ENCODE results near the gene LRRC26. TPM values are rescaled to one million over a fixed set of nuclear protein-coding genes. Genes with fewer than 3 reads are reported as not detected.

Gene LRRC26
- total and polyA plus RNA-seq, 2 donors (not counting 3 experiments of a cell fraction or from before 2014, with no cell fraction given) = 0.08 TPM; not detected in 1

GRCh38 chr9:137178939-137179630 is 9.2 kb upstream of the LRRC26 start:
- no peak overlapping the region for H2AFZ ChIP-seq (ENCODE audit: low read depth, low read length)
- no peak for DNase-seq (ENCODE audit: low read depth, low spot score)
- no peak overlapping the region for H3K9ac ChIP-seq (replicated peaks; ENCODE audit: extremely low read depth, insufficient read depth, low read length)
- no peaks in the 10 kb centered on the region for H3K27me3 ChIP-seq (ENCODE audit: control insufficient read depth in 2 of 2, insufficient read depth in 2 of 2, low read length in 2 of 2)
- no peak overlapping the region for H3K27ac ChIP-seq (ENCODE audit: insufficient read depth, low read depth, low read length)
- BruUV-seq (replicated peaks) = no TSS peak
- H3K9me1 ChIP-seq (replicated peaks; ENCODE audit: control insufficient read depth, extremely low read depth, insufficient read depth, low read length) = no peaks in the 10 kb centered on the region
- no peaks in the 10 kb centered on the region for H3K79me2 ChIP-seq (ENCODE audit: control insufficient read depth, insufficient read depth, low read length)
- intact Hi-C loops (cut with micrococcal nuclease) (loop anchor here (5.0 kb wide), 1 partner anchor 62 kb away; no protein-coding TSS in a partner anchor), dilution Hi-C loops (cut with MboI; ENCODE audit: extremely low pct_ligation_motif_present, low sequenced_read_pairs) (no loop called here)
- H3K36me3 ChIP-seq (ENCODE audit: control insufficient read depth in 2 of 2, extremely low read depth in 1 of 2, insufficient read depth in 2 of 2, low read length in 2 of 2) = peaks cover 0 to 41% of the 10 kb centered on the region in 2 experiments
- ChIA-PET CTCF (interaction anchor here (1.3 kb wide), 1 partner anchor 58 kb away, joined by 4 read pairs; no protein-coding TSS in a partner anchor), POLR2A (no interaction called here)
- no peak overlapping the region for H3K4me3 ChIP-seq (replicated peaks in 1 of 3; ENCODE audit: insufficient read depth in 1 of 3, low read depth in 1 of 3, low read length in 3 of 3)
- no peaks in the 10 kb centered on the region for H4K20me1 ChIP-seq (replicated peaks; ENCODE audit: control insufficient read depth, extremely low read depth, insufficient read depth, low read length)
- H3K9me3 ChIP-seq (replicated peaks; ENCODE audit: control insufficient read depth, insufficient read depth, low read length) = no peaks in the 10 kb centered on the region
- H3K4me1 ChIP-seq (ENCODE audit: control insufficient read depth, extremely low read depth, insufficient read depth, low read length) = peaks cover 6% of the 10 kb centered on the region
- TF ChIP-seq EZH2 (IDR thresholded peaks at IDR 0.05; ENCODE audit: borderline replicate concordance, low read depth, low read length, severe bottlenecking) (no peak), FOS (IDR thresholded peaks at IDR 0.05; ENCODE audit: borderline replicate concordance, insufficient read depth, low read length) (no peak), CTCF (IDR thresholded peaks at IDR 0.05; ENCODE audit: extremely low read depth in 1 of 2, insufficient read depth in 1 of 2, low read depth in 1 of 2, low read length in 2 of 2) (no peak), POLR2A (IDR thresholded peaks at IDR 0.05; ENCODE audit: low read depth, low read length) (no peak), MYC (IDR thresholded peaks at IDR 0.05; ENCODE audit: low read depth, low read length) (no peak), GATA2 (IDR thresholded peaks at IDR 0.05; ENCODE audit: insufficient read depth, insufficient read length, low read depth, low read length) (no peak), POLR2AphosphoS5 (IDR thresholded peaks at IDR 0.05; ENCODE audit: insufficient read depth, low read depth, low read length) (no peak), MAX (IDR thresholded peaks at IDR 0.05; ENCODE audit: insufficient read depth, insufficient read length) (no peak), JUN (IDR thresholded peaks at IDR 0.05; ENCODE audit: borderline replicate concordance, insufficient read depth, insufficient read length, low read depth) (no peak)
- no peak for FAIRE-seq
- no peak overlapping the region for H3K4me2 ChIP-seq (ENCODE audit: insufficient read depth, low read length)

Data from endothelial cell of umbilical vein (primary cell).